IPS-18c (cell line): ENCODE measurements around the gene ZCCHC24.

Source experiments
- H3K4me3 ChIP-seq: 2 replicates; pipeline ENCODE4 v1.7.0; 2013; ENCODE audit warnings: low read depth, mild to moderate bottlenecking, low read length, moderate library complexity; ENCODE audit not compliant: insufficient read depth
- H3K9me3 ChIP-seq: one replicate; pipeline ENCODE4 v1.6.1; 2013; ENCODE audit warnings: mild to moderate bottlenecking, low read length, moderate library complexity; ENCODE audit not compliant: control insufficient read depth, insufficient read depth

Gene ZCCHC24

DNA sequence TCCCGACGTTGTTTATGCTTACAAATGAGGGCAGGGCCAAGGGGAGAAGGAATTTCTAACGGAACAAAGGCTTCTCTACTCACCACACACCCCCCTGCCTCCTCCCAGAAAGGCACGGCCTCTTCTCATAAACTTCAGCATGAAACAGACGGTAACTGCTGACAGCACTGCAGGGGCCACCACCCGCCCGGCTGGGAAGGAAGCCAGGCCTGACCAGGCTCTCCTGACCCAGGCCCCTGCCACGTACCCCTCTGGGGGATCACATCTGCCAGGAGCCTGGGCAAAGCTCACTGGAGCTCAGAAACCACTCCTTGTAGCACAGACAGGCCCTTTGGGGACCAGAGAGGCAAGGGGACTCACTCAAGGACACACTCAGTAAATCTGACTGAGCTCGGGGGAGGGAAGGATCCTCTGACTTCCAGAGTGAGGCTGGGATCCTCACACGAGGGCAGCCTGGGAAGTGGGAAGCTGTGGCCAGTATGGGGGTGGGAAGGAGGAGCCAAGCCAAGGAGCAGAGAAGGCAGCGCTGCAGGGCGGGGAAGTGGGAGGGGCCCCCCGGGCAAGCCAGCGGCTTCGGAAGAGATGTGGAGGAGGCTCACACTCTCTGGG lies 46.1 kb downstream of the ZCCHC24 start:
- H3K4me3 ChIP-seq = no peak overlapping the region
- H3K9me3 ChIP-seq = no peaks in the 10 kb centered on the region

DNA sequence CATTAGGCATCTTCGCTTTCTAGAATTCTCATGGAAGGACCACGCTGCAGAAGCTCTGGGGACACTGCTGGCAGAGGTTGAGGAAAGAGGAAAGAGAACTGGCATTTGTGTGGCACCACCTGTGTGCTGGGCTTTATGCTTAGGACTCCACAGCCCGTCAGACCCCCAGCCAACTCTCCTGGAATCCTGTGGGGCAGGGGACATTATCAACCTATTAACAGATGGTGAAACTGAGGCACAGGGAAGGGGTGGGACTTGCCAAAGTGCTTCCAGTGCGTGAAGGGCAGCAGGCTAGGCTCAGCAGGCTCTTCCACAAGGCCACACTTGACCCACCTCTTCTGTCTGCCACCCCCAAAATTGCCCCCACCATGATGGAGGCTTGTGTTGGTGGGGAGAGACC lies 46.8 kb downstream of the ZCCHC24 start:
- Histone ChIP-seq H3K4me3 (no peak overlapping the region), H3K9me3 (no peaks in the 10 kb centered on the region)

DNA sequence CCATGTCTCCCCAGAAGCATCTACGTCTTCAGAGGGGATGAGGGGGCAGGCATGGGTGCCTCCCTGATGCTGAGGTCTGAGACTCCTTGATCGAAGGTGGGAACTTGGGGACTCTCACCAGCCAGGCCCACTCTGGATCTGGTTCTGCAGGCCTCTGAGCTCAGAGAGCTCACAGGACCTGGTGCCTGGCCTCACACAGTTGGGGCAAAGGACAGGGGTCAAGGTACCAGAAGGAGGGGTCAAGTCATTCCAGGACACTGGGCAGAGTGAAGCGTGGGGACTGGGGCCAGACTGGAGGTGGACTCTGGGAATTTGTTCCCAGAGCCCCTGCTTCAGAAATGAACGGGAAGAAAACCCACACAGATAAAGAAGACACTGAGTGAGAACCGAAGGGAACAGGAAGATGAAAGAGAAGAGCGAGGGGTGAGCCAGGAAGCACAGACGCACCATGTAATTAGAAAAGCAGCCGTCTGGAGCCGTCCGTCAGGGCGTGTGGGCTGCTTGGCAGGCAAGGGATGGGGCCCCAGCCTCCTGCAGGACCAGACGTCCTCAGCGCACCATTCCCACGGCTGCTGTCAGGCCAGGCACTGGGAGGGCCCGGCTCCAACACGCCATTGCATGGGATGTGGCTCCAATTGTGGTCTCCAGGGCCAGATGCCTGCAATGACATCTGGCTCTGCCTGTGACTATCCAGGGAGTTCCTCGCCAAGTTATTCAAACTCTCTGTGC lies 47.7 kb downstream of the ZCCHC24 start:
- H3K4me3 ChIP-seq = no peak overlapping the region
- H3K9me3 ChIP-seq = no peaks in the 10 kb centered on the region

DNA sequence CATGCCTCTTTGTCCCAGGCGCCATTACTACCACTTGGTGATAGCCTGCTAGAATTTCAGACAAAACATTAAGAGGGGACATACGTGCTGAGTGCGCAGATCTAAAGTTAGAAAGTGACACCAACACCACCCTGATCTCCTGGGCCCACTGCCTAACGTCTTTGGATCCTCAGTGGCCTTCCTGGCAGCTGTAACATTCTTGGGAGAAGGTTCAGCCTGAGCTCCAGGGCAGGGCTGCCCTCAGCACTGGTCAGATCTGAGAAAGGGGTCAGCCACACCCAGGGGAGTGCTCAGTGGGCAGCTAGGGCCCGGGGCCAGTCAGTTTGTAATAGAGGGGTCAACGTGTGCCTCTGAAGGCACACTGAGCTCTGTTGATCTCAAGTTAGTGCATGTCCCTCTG lies 48.4 kb downstream of the ZCCHC24 start:
- no peak overlapping the region for H3K4me3 ChIP-seq
- H3K9me3 ChIP-seq = no peaks in the 10 kb centered on the region

DNA sequence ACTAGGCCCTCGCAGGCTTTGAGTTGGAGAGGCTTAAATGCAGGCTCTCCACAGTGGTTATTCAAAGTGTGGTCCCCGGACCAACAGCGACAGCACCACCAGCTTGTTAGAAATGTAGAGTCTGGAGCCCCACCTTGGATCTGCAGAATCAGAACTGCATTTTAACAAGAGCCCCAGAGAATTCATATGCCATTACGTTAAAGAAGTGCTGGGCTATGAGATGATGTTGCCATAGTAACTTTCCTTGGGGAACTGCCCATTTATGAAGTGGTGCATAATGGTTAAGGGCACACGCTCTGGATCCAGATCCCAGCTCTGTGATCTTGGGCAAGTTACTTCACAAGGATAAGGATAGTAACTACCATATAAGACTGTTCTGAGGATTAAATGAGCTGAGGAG lies 48.9 kb downstream of the ZCCHC24 start:
- Histone ChIP-seq H3K9me3 (no peaks in the 10 kb centered on the region), H3K4me3 (no peak overlapping the region)

DNA sequence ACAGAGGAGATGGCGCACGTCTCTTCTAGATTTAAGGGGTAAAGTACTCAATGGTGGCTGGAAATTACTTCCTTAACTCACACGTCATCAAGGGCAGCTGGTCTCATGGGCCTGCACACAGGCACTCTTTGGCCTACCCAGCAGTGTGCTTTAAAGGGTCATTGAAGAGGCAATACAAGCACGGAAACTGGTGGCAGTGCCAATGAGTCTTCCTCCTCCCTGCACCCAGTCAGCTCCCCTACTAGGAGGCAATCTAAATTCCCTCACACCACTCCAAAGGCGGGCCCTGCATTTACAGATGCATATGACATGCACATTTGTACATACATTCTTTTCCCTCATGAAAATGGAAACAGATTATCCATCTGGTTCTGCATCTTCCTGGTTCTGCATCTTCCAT lies 50.8 kb downstream of the ZCCHC24 start:
- Histone ChIP-seq H3K4me3 (no peak overlapping the region), H3K9me3 (no peaks in the 10 kb centered on the region)

DNA sequence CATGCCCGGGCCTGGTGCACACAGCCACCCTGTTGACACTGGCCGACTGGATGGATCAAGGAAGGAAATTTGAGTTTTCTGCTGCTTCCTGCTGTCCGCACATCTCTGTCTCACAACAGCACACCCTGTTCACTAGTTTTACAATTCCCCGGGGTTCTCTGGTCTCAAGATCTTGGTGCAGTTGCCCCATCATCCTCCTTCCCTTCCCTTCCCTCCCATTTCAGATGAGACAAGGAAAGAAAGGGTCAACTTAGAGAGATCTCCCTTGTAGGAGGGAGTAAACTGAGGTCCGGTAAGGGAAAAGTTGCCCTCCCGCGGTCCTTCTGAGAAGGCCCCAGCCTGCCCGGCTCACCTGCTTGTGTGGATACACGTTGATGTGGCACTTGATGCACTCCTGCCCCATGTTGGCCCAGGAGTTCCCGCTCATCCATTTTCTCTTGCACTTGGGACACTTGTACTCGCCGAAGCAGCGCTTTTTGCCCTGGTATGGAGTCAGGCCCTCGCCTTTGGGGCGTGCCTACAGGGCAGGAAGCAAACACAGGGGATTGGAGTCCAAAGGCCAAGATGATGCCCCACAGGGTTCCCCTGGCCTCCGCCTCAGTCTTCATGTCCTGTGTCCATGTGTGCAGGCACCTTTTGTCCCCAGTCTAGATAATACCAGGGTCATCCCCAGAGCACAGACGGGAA lies 51.4 kb downstream of the ZCCHC24 start:
- no peaks in the 10 kb centered on the region for H3K9me3 ChIP-seq
- no peak overlapping the region for H3K4me3 ChIP-seq

DNA sequence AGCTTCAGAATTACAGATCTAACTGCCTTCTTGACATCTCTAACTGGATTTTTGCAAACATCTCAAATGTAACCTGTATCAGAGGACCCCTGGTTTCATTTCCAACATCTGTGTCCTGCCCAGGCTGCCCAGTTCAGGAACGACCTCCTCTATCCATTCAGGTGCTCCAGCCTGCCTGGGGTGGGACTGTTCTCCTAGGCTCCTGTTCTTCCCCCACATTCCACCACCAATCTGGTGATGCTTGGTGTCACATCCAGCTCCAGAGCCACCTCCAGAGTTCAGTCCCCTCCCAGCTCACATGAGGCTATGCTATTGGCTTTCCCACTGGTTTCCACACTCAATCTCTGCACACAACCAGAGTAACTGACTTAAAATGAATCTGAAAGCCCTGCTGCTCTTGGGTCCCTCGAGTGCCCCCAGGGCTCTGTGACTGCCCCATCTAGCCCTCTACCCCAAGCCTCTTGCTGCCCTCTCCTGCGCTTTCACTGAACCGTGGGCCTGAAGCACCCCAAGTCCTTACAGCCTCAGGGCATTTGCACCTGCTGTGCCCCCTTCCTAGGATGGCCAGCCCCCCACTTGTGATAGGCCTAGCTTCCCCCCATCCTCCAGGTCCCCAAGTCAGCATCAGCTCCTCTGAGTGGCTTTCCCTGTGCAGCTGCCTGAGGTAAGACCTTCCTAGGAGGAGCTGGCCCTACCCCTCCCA lies 52.1 kb downstream of the ZCCHC24 start:
- H3K9me3 ChIP-seq = no peaks in the 10 kb centered on the region
- H3K4me3 ChIP-seq = no peak overlapping the region

DNA sequence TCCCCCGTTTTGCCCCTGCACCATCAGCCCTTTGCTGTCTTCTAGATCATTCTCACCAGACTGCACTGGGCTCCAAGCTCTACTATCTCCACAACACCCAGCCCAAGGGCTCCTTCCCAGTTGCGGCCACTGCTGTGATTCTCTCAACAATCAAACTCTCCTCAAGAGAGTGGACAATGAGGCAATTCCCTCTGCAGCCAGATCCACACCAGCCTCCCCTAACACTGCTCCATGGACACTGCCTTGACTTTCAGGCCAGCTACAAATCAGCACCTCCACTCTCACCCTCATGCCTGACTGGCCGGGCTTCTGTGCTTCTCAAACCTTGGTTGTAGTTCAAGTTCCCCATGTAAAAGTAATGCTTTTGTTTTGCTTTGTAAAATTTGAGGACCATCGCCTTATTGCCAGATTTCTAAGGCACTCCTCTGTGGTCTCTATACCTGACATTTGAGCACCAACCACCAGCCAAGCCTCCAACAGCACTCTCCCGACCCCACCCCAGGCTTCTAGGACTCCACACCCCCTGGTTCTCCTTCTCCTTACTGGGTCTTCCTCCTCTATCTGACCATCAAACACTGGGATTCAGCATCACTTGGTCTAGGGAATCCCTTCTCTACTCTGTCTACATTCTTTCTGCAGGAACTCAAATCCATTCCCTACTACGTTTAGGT lies 52.8 kb downstream of the ZCCHC24 start:
- no peak overlapping the region for H3K4me3 ChIP-seq
- no peaks in the 10 kb centered on the region for H3K9me3 ChIP-seq

DNA sequence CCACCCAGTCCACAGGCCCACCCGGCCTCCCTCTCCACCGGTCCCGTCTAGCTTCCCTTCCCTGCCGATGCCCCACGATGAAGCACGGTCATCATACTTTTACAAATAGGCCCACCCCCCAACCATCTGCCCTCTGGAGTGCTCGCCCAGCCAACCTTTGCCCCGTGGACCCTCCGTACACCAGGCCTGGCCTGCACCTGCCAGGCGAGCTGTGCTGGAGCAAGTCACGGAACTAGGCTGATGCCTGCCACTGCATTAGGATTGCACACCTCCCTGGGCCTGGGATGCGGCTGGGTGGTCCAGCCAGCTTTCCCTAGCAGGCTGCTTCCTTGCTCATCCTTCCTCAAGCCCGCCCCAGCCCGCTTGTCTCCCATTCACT lies 53.4 kb downstream of the ZCCHC24 start:
- H3K4me3 ChIP-seq = no peak overlapping the region
- no peaks in the 10 kb centered on the region for H3K9me3 ChIP-seq

DNA sequence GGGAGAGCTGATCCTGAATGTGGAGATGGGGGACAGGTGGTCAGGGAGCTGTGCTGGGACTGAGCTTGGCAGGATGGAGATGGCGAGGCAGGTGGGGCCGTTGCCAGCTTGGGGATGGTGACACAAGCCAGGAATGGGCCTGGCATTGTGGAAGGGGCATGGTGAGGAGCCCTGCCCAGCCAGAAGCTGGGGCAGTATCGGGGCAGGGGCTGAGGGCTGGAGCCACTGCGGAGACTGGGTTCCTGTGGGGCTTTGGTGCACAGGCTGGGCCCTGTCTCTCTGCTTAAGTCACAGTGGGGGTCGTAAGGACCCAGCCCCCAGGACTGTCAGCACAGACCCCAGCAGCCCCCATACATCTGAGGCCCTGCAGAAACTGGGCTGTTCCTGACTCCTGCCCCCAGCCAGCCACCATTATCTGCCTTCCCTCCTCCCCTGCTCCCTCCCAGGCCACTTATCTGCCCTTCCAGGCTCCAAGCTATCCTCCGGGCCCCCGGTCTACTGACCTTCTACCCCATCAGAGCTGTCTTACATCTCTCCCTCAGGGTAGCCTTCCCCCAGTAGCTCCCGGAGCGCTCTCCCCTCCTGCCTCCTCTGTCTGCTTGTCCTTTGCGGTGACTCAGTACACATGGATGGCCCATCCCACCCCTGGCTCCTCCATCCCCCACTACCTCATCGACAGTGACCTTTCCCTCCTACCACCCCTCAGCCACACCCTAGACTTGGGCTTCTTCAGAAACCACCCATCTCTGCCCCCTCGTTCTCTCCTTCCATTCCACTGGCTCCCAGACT lies 54.0 kb downstream of the ZCCHC24 start:
- Histone ChIP-seq H3K4me3 (no peak overlapping the region), H3K9me3 (no peaks in the 10 kb centered on the region)

DNA sequence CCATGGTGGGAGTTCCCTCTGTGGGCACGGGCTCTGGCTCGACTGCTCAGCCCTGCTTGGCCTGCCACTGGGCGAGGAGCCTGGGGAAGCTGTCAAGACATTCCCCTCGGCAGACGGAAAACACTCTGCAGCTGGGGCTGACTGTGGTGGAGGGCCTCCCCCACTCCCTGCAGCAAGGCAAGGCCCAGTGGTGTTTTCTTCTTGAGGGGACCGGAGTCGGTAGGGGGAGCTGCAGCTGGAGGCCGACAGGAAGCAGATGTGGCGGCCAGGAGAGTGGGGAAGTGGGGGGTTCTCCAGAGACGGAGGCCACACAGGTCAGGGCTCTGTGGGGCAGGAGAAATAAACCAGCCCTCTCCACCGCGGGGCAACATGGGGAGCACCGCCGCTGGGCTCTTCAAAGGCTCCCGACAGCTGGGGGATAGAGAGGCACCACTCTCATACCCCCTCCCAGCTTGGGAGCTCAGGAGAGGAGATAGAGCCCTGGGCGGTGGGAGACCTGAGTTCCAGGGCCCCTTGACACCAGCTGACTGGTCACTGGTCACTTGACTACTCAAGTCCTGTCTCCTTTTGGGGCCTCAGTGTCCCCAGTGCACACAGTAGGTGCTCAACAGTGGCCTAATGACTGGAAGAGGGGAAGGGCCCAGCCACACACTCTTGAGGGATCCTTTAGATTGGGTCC lies 54.7 kb downstream of the ZCCHC24 start:
- no peak overlapping the region for H3K4me3 ChIP-seq

DNA sequence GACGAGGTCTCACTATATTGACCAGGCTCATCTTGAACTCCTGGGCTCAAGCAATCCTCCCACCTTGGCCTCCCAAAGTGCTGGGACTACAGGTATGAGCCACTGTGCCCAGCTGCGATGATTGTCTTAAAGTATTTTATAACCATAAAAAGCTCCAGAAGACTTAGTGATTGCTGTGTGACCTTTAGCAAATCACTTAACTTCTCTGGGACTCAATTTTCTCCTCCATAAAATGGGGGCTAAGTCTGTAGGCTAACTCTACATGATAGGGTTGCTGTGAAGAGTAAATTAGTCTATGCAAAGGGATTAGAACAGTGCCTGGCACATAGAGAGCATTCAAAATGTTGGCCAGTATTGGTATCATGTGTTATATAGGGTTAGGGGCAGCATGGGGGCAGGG lies 55.4 kb downstream of the ZCCHC24 start:
- H3K4me3 ChIP-seq = no peak overlapping the region
- H3K9me3 ChIP-seq = no peaks in the 10 kb centered on the region

More for the DNA sequence above, 54.7 kb downstream of the ZCCHC24 start:
- no peaks in the 10 kb centered on the region for H3K9me3 ChIP-seq

DNA sequence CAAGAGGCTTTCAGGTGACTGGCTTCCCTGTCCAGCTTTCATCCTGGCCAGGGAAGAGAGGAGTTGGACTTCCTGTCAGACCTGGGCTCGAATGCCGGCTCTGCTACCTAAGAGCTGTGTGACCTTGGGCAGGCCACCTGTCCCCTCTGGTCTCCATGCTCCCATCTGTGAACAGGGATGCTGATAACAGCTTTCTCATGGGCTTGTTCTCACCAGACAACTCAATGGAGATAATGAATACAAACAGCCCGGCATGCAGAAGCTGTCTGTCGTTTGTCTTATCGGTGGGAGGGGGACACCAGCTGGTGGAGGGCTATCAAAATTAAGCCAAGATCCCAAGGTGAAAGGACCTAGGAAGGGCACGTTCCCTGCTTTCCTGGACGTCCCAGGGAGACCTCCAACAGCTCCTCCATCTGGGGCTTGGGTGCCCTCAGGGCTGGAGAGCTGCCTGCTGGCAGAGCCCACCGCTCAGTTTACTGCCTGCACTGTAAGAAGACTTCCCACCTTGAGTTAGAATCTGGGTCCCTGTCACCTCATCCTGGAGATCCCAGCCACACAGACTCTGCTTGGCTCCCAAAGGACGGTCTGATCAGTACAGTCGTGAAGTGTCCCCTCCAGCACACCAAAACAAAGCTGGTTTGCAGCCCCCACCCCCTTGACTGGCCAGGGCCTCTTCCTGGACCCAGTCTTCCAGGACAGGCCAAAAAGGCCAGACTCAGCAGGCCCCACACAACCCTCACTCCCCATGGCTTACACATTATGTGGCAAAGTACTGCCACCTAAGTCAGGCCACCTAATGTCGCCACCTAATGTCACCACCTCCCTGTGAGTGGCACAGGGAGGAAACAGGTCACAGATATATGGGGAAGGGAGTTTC lies 57.2 kb downstream of the ZCCHC24 start:
- H3K4me3 ChIP-seq = no peak overlapping the region
- H3K9me3 ChIP-seq = no peaks in the 10 kb centered on the region

DNA sequence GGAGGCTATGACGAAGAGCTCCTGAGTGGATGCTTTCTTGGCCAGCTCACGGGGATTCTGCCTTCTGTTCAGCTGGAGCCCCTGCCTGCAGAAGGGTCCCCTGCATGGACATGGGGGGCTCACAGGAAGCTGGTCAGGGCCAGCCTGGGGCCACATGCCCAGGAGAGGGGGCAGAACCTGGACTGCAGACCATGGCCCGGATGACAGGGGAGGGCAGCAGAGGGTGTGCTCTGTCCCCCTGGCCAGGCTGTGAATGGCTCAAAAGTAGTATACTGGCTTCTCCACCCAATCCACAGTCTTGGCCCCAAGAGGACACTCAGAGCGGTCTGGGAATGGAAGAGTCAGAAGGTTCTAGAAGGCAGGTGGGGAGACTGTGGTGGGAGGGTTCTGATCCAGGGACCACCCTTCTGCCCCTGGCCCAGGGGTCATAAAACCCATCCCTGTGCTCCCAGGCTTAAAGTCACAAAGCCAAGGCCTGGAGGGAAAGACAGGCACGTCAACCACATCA lies 57.9 kb downstream of the ZCCHC24 start:
- Histone ChIP-seq H3K4me3 (no peak overlapping the region), H3K9me3 (no peaks in the 10 kb centered on the region)
